ENCODE results near the gene ENTPD1.

Gene ENTPD1

GRCh38 chr10:95832216-95833041 lies 76.5 kb downstream of the ENTPD1 start:
- no peak for TF ChIP-seq CTCF (IDR thresholded peaks at IDR 0.05; ENCODE audit: control insufficient read depth, extremely low read depth, insufficient read depth)
- no peak for DNase-seq (ENCODE audit: low read depth)
- H3K4me3 ChIP-seq (ENCODE audit: low read depth, low read length), result no peak overlapping the region

GRCh38 chr10:95833042-95833610 lies 77.2 kb downstream of the ENTPD1 start:
- no peak overlapping the region for H3K4me3 ChIP-seq (ENCODE audit: low read depth, low read length)
- no peak for DNase-seq (ENCODE audit: low read depth)
- TF ChIP-seq CTCF (IDR thresholded peaks at IDR 0.05; ENCODE audit: control insufficient read depth, extremely low read depth, insufficient read depth), result no peak

GRCh38 chr10:95834406-95834805 lies 78.4 kb downstream of the ENTPD1 start:
- TF ChIP-seq CTCF (IDR thresholded peaks at IDR 0.05; ENCODE audit: control insufficient read depth, extremely low read depth, insufficient read depth), result no peak
- no peak for DNase-seq (ENCODE audit: low read depth)

GRCh38 chr10:95835149-95835860 lies 79.3 kb downstream of the ENTPD1 start:
- no peak overlapping the region for H3K4me3 ChIP-seq (ENCODE audit: low read depth, low read length)
- TF ChIP-seq CTCF (IDR thresholded peaks at IDR 0.05; ENCODE audit: control insufficient read depth, extremely low read depth, insufficient read depth), result no peak
- DNase-seq (ENCODE audit: low read depth), result no peak

More at GRCh38 chr10:95834406-95834805, 78.4 kb downstream of the ENTPD1 start:
- no peak overlapping the region for H3K4me3 ChIP-seq (ENCODE audit: low read depth, low read length)

- no peak for TF ChIP-seq CTCF (IDR thresholded peaks at IDR 0.05; ENCODE audit: control insufficient read depth, extremely low read depth, insufficient read depth)
- H3K4me3 ChIP-seq (ENCODE audit: low read depth, low read length), result no peak overlapping the region
Observed at GRCh38 chr10:95835911-95836310, 79.9 kb downstream of the ENTPD1 start.

GRCh38 chr10:95836610-95837355 lies 80.8 kb downstream of the ENTPD1 start:
- no peak for DNase-seq (ENCODE audit: low read depth)
- no peak overlapping the region for H3K4me3 ChIP-seq (ENCODE audit: low read depth, low read length)
- TF ChIP-seq CTCF (IDR thresholded peaks at IDR 0.05; ENCODE audit: control insufficient read depth, extremely low read depth, insufficient read depth), result no peak

More at GRCh38 chr10:95835911-95836310, 79.9 kb downstream of the ENTPD1 start:
- DNase-seq (ENCODE audit: low read depth), result no peak

All from LNCaP clone FGC (cell line).